ENCODE measurements around the gene NCKAP5.

The NCKAP5 gene

GRCh38 chr2:132640116-132640515, 928.1 kb downstream of the NCKAP5 start:
- no peaks in the 10 kb centered on the region for H3K27me3 Mint-ChIP-seq (ENCODE audit: low read depth)
- H3K4me3 Mint-ChIP-seq, result no peak overlapping the region
- no peak overlapping the region for H3K27ac Mint-ChIP-seq
- H3K9me3 Mint-ChIP-seq, result no peaks in the 10 kb centered on the region
- H3K36me3 Mint-ChIP-seq (ENCODE audit: low read depth), result no peaks in the 10 kb centered on the region
- H3K4me1 Mint-ChIP-seq (ENCODE audit: low read depth), result no peaks in the 10 kb centered on the region

GRCh38 chr2:132638313-132639040, 929.8 kb downstream of the NCKAP5 start:
- Mint-ChIP-seq H3K4me1 (ENCODE audit: low read depth) (no peaks in the 10 kb centered on the region), H3K9me3 (no peaks in the 10 kb centered on the region), H3K4me3 (no peak overlapping the region), H3K27ac (no peak overlapping the region), H3K27me3 (ENCODE audit: low read depth) (no peaks in the 10 kb centered on the region), H3K36me3 (ENCODE audit: low read depth) (no peaks in the 10 kb centered on the region)

DNA sequence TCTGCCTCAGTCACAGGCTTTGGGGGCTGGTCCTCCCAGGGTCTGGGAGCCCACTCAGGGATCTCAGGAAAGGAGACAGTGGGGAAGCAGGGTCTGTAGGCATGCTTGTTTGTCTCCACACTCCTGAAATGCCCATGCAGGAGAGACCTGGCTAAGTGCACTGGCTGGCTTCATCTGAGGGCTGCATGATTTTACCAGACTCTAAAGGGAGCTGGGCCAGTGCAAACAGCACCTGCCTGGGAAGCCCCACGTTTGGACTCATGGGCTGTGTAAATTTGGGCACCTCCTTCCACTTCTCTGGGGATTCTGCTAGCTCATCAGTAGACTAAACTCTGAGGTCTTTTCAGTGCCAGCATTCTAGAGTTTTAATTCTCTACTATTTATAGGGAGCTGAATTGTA, 931.9 kb downstream of the NCKAP5 start:
- H3K4me1 Mint-ChIP-seq (ENCODE audit: low read depth), result no peaks in the 10 kb centered on the region

GRCh38 chr2:132633635-132634034, 934.6 kb downstream of the NCKAP5 start:
- H3K4me3 Mint-ChIP-seq, result no peak overlapping the region
- no peak overlapping the region for H3K27ac Mint-ChIP-seq
- no peaks in the 10 kb centered on the region for H3K9me3 Mint-ChIP-seq
- no peaks in the 10 kb centered on the region for H3K4me1 Mint-ChIP-seq (ENCODE audit: low read depth)
- no peaks in the 10 kb centered on the region for H3K36me3 Mint-ChIP-seq (ENCODE audit: low read depth)
- no peaks in the 10 kb centered on the region for H3K27me3 Mint-ChIP-seq (ENCODE audit: low read depth)

More for the DNA sequence above, 931.9 kb downstream of the NCKAP5 start:
- Mint-ChIP-seq H3K36me3 (ENCODE audit: low read depth) (no peaks in the 10 kb centered on the region), H3K27me3 (ENCODE audit: low read depth) (no peaks in the 10 kb centered on the region), H3K9me3 (no peaks in the 10 kb centered on the region), H3K4me3 (no peak overlapping the region), H3K27ac (no peak overlapping the region)

GRCh38 chr2:132632000-132632649, 936.1 kb downstream of the NCKAP5 start:
- H3K27me3 Mint-ChIP-seq (ENCODE audit: low read depth), result no peaks in the 10 kb centered on the region
- no peaks in the 10 kb centered on the region for H3K9me3 Mint-ChIP-seq
- H3K27ac Mint-ChIP-seq, result no peak overlapping the region
- H3K4me3 Mint-ChIP-seq, result no peak overlapping the region
- no peaks in the 10 kb centered on the region for H3K36me3 Mint-ChIP-seq (ENCODE audit: low read depth)
- H3K4me1 Mint-ChIP-seq (ENCODE audit: low read depth), result no peaks in the 10 kb centered on the region

- H3K27me3 Mint-ChIP-seq (ENCODE audit: low read depth), result no peaks in the 10 kb centered on the region
- H3K4me1 Mint-ChIP-seq (ENCODE audit: low read depth), result no peaks in the 10 kb centered on the region
- H3K27ac Mint-ChIP-seq, result no peak overlapping the region
- no peaks in the 10 kb centered on the region for H3K9me3 Mint-ChIP-seq
- no peak overlapping the region for H3K4me3 Mint-ChIP-seq
- H3K36me3 Mint-ChIP-seq (ENCODE audit: low read depth), result no peaks in the 10 kb centered on the region
Observed at GRCh38 chr2:132627536-132627935, 940.7 kb downstream of the NCKAP5 start.

DNA sequence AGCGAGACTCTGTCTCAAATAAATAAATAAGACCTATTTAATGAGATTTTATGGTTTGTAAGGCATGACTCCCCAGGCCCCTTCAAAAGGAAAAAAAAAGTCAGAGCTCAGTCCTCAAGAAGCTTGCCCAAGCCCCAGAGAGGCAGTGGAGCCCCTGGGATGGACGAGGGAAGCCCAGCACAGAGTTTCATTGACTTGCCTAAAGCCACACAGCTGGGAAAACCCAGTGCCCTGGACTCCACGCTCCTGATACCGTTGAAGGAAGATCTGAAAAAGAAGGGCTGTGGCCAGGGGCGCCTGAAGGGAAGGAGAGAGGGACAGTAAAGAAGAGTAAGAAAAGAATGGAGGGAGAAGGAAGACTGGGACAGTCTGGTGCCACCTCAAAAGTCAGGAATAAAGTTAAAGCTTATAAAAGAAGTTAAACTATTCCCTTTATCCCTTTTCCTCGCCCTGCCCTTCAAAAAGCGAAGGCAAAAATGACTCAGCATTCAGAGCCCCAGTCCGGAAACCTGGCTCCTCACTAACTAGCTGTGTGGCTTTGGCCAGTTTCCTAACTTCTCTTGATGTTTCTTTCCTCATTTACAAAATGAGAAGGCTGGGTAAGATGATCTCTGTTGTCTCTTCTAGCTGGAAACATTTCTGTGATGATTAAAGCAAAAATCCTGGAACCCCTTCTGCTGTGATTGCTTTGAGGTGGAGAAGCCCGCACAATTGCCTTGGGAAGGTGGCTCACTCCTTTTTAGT, 945.0 kb downstream of the NCKAP5 start:
- no peak overlapping the region for H3K4me3 Mint-ChIP-seq

More for the DNA sequence above, 945.0 kb downstream of the NCKAP5 start:
- Mint-ChIP-seq H3K27ac (no peak overlapping the region), H3K27me3 (ENCODE audit: low read depth) (no peaks in the 10 kb centered on the region), H3K36me3 (ENCODE audit: low read depth) (no peaks in the 10 kb centered on the region), H3K4me1 (ENCODE audit: low read depth) (no peaks in the 10 kb centered on the region), H3K9me3 (no peaks in the 10 kb centered on the region)
